Panc1 (cell line): ENCODE measurements around the gene QRFP. TPM values are rescaled to one million over a fixed set of nuclear protein-coding genes. Genes with fewer than 3 reads are reported as not detected.

Experiments
- ATAC-seq: fragments of 200-7000 bp; cut with Tn5 transposase; 2 replicates; pipeline ENCODE4 v1.9.1; 2020; ENCODE audit warnings: mild to moderate bottlenecking, moderate library complexity
- BruUV-seq: library from RNA; stranded (reverse); fragments of 400-500 nt; replicated peaks from 2 replicates; lab custom pipeline; 2021; lab: Mats Ljungman, UMichigan
- CTCF ChIA-PET: fragments of 300-600 bp; sonication (Branson Sonifier 250); formaldehyde crosslinking; loops from one replicate; lab custom pipeline; 2022; ENCODE audit warnings: antibody characterized with exemption; lab: Charles Lee
- POLR2A ChIA-PET: fragments of 300-600 bp; sonication (Branson Sonifier 250); formaldehyde crosslinking; loops from one replicate; lab custom pipeline; 2022; ENCODE audit warnings: antibody characterized with exemption; lab: Charles Lee
- DNase-seq: peaks from one replicate; pipeline ENCODE4 v3.0.0-alpha.2; 2010; ENCODE audit warnings: low read depth, low spot score
- H3K27ac ChIP-seq: 2 replicates; pipeline ENCODE4 v1.5.1; 2011; ENCODE audit warnings: mild to moderate bottlenecking, low read length, inconsistent platforms
- H3K27me3 ChIP-seq: fragments of 200-500 bp; sonication (Bioruptor generic); 2 replicates; pipeline ENCODE4 v1.6.0; 2014; ENCODE audit warnings: low read length, inconsistent platforms; ENCODE audit not compliant: control insufficient read depth, insufficient read depth
- H3K36me3 ChIP-seq: fragments of 200-500 bp; sonication (Bioruptor generic); 2 replicates; pipeline ENCODE4 v1.5.1; 2014; ENCODE audit warnings: inconsistent platforms, mild to moderate bottlenecking, low read length, moderate library complexity; ENCODE audit not compliant: control insufficient read depth, insufficient read depth
- H3K4me1 ChIP-seq: 2 replicates; pipeline ENCODE4 v1.5.1; 2011; ENCODE audit warnings: inconsistent platforms, mild to moderate bottlenecking, low read length, moderate library complexity; ENCODE audit not compliant: control insufficient read depth, insufficient read depth
- H3K4me3 ChIP-seq, 2 experiments: 2 replicates each; pipeline ENCODE4 v1.5.1; 2011 to 2012; ENCODE audit warnings: low read depth in 2 of 2, low read length in 2 of 2, mild to moderate bottlenecking in 2 of 2, inconsistent platforms in 1 of 2, moderate library complexity in 1 of 2
- H3K9me3 ChIP-seq: fragments of 200-500 bp; sonication (Bioruptor generic); 2 replicates; pipeline ENCODE4 v1.5.1; 2014; ENCODE audit warnings: low read depth, mild to moderate bottlenecking, inconsistent platforms, low read length, moderate library complexity; ENCODE audit not compliant: control insufficient read depth, insufficient read depth
- POLR2AphosphoS5 ChIP-seq: IDR thresholded peaks from 2 replicates; pipeline ENCODE4 v1.6.1; 2012; ENCODE audit warnings: mild to moderate bottlenecking, low read depth, low read length, moderate library complexity
- SIN3A ChIP-seq: IDR thresholded peaks from 2 replicates; pipeline ENCODE4 v1.6.1; 2012; ENCODE audit warnings: low read depth, mild to moderate bottlenecking, low read length, moderate library complexity, borderline replicate concordance; ENCODE audit not compliant: insufficient read depth
- TCF7L2 ChIP-seq: IDR thresholded peaks from 2 replicates; pipeline ENCODE4 v1.6.1; 2011; ENCODE audit warnings: mild to moderate bottlenecking, low read depth, low read length, inconsistent platforms
- in situ Hi-C: cut with HindIII; loops from 2 replicates; pipeline ENCODE4 v1.10.0; 2016; ENCODE audit warnings: low sequenced_read_pairs, low pct_unique_long_range_greater_than_20kb
- intact Hi-C: fragments of 100-400 bp; cut with micrococcal nuclease; formaldehyde crosslinking; loops from one replicate; pipeline ENCODE4 v1.10.0; 2022; ENCODE audit not compliant: unreplicated experiment
- total RNA-seq: library from RNA; stranded (reverse); gene quantifications from one replicate; pipeline ENCODE4 v1.2.1, GENCODE V29; 2021; ENCODE audit not compliant: unreplicated experiment
- TF ChIP-seq, protein P1 (sequence below), 2 experiments: IDR thresholded peaks; 2 replicates each; pipeline ENCODE4 v1.6.1; 2011 to 2012; ENCODE audit warnings: low read depth in 2 of 2, control low read depth in 1 of 2, low read length in 1 of 2, mild to moderate bottlenecking in 1 of 2, moderate library complexity in 1 of 2; ENCODE audit not compliant: insufficient read depth in 1 of 2
- TF ChIP-seq, protein P2 (sequence below): fragments of 450-650 bp; IDR thresholded peaks from 2 replicates; pipeline ENCODE4 v1.5.1; 2017; ENCODE audit warnings: mild to moderate bottlenecking

Gene QRFP
- total RNA-seq, 1 experiment from 2014 or later, result not detected

DNA sequence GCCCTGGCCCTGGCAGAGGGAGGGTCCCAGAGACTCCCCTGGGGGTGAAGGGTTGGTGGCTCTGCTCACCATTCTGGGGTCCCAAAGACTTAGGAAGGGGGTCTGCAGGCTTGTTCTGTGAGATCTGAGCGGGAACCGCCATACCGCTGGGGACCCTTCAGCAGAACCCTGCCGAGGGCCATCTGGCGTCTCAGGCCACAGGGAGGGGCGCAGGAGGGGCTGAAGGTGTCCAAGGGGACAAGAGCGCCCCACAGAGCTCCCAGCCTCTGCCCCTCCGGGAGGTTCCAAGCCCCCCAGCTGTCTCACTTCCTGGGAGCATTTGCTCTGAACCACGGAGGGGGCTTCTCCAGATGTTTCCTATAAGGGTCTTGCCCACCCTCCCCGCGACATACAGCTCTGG lies 37.6 kb upstream of the QRFP start:
- no peak for DNase-seq
- Histone ChIP-seq H3K36me3 (no peaks in the 10 kb centered on the region), H3K4me3 (no peak overlapping the region), H3K27ac (no peak overlapping the region), H3K4me1 (peaks cover 27% of the 10 kb centered on the region), H3K27me3 (no peaks in the 10 kb centered on the region), H3K9me3 (no peaks in the 10 kb centered on the region)
- in situ Hi-C loops, result no loop called here
- ATAC-seq, result no peak
- intact Hi-C loops, result no loop called here
- ChIA-PET CTCF (interaction anchor here (0.7 kb wide), 1 partner anchor 12 kb away, joined by 7 read pairs; no protein-coding TSS in a partner anchor), POLR2A (no interaction called here)
- no TSS peak for BruUV-seq
- no peak for TF ChIP-seq TCF7L2
- TF ChIP-seq, protein P1, sequence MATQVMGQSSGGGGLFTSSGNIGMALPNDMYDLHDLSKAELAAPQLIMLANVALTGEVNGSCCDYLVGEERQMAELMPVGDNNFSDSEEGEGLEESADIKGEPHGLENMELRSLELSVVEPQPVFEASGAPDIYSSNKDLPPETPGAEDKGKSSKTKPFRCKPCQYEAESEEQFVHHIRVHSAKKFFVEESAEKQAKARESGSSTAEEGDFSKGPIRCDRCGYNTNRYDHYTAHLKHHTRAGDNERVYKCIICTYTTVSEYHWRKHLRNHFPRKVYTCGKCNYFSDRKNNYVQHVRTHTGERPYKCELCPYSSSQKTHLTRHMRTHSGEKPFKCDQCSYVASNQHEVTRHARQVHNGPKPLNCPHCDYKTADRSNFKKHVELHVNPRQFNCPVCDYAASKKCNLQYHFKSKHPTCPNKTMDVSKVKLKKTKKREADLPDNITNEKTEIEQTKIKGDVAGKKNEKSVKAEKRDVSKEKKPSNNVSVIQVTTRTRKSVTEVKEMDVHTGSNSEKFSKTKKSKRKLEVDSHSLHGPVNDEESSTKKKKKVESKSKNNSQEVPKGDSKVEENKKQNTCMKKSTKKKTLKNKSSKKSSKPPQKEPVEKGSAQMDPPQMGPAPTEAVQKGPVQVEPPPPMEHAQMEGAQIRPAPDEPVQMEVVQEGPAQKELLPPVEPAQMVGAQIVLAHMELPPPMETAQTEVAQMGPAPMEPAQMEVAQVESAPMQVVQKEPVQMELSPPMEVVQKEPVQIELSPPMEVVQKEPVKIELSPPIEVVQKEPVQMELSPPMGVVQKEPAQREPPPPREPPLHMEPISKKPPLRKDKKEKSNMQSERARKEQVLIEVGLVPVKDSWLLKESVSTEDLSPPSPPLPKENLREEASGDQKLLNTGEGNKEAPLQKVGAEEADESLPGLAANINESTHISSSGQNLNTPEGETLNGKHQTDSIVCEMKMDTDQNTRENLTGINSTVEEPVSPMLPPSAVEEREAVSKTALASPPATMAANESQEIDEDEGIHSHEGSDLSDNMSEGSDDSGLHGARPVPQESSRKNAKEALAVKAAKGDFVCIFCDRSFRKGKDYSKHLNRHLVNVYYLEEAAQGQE (IDR thresholded peaks at IDR 0.05; ENCODE audit: insufficient read depth in 1 of 2, low read depth in 2 of 2, low read length in 1 of 2), result no peak
- no peak for TF ChIP-seq SIN3A
- TF ChIP-seq, protein P2, sequence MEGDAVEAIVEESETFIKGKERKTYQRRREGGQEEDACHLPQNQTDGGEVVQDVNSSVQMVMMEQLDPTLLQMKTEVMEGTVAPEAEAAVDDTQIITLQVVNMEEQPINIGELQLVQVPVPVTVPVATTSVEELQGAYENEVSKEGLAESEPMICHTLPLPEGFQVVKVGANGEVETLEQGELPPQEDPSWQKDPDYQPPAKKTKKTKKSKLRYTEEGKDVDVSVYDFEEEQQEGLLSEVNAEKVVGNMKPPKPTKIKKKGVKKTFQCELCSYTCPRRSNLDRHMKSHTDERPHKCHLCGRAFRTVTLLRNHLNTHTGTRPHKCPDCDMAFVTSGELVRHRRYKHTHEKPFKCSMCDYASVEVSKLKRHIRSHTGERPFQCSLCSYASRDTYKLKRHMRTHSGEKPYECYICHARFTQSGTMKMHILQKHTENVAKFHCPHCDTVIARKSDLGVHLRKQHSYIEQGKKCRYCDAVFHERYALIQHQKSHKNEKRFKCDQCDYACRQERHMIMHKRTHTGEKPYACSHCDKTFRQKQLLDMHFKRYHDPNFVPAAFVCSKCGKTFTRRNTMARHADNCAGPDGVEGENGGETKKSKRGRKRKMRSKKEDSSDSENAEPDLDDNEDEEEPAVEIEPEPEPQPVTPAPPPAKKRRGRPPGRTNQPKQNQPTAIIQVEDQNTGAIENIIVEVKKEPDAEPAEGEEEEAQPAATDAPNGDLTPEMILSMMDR, result no peak
- no peak for TF ChIP-seq POLR2AphosphoS5

DNA sequence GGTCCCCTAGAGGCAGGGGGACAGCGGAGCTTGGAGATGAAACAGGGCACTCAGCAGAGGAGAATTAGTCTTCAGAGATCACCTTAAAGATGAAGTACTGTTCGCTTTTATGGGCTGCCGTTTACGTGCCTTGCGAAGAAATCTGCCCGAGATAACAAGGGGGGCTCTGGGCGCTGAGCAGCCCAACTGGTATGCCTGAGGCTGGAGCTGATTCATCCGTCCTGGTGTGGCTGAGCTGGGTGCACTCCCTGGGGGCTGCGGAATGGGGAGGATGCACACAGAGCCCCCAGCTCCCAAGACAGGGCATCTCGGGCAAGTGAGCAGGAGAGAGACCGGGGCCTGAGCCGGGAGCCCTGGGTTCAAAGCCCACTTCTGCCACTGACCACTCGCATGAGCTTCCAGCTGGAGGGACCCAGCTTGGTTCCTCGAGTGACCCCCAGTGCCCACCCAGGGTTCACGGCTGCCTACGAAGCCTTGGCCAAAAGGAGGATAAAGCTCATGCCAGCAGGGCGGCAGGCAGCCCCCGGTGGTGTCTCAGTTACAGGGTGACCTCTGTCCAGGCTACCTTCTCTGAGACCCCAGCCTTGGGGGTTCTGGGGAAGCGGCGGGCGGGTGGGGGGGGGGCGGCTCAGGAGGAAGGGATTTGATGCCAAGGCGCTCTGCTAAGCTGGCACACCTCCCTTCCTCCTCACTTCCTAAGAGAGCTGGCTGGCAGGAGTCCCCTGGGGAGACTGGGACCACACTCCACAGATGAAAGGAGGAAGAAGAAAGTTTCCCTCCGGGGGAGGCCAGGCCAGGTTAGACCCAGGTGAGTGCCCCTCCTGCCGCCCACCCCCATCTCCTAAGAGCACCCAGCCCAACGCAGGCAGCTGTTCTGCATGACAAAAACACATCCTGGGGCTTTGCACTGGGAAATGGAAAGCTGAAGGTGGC lies 36.8 kb upstream of the QRFP start:
- CTCF ChIA-PET, result interaction anchor here (0.5 to 0.7 kb wide), 3 partner anchors 11 to 160 kb away, joined by 4 to 10 read pairs (median 7); no protein-coding TSS in a partner anchor
- TF ChIP-seq, protein P2, result no peak
- TF ChIP-seq SIN3A (no peak), TCF7L2 (no peak)
- TF ChIP-seq, protein P1 (IDR thresholded peaks at IDR 0.05; ENCODE audit: insufficient read depth in 1 of 2, low read depth in 2 of 2, low read length in 1 of 2), result no peak
- no peaks in the 10 kb centered on the region for H3K9me3 ChIP-seq

More for the DNA sequence above, 36.8 kb upstream of the QRFP start:
- DNase-seq, result no peak
- H3K27ac ChIP-seq, result no peak overlapping the region
- H3K4me1 ChIP-seq, result peaks cover 29% of the 10 kb centered on the region
- intact Hi-C loops (no loop called here), in situ Hi-C loops (no loop called here)
- H3K36me3 ChIP-seq, result no peaks in the 10 kb centered on the region
- no TSS peak for BruUV-seq
- no peaks in the 10 kb centered on the region for H3K27me3 ChIP-seq
- no peak overlapping the region for H3K4me3 ChIP-seq
- ATAC-seq, result no peak
- POLR2A ChIA-PET, result interaction anchor here (0.6 to 0.7 kb wide), 2 partner anchors 112 to 228 kb away, joined by 4 to 13 read pairs; no protein-coding TSS in a partner anchor
